ENCODE measurements around the gene RPS8.
"Not testable (repeated sequence)": the region's sequence is repeated elsewhere in the genome, so short reads cannot be mapped to it uniquely, and the experiment has no call there.

Gene RPS8

GRCh38 chr1:44775078-44775929 lies at the start of gene RPS8:
Gene RPS8, plus strand, starts transcription at chr1:44775540. Its CDS starts 57 bp downstream, at chr1:44775597.
- DNase-seq = peak; percentile 89

DNA sequence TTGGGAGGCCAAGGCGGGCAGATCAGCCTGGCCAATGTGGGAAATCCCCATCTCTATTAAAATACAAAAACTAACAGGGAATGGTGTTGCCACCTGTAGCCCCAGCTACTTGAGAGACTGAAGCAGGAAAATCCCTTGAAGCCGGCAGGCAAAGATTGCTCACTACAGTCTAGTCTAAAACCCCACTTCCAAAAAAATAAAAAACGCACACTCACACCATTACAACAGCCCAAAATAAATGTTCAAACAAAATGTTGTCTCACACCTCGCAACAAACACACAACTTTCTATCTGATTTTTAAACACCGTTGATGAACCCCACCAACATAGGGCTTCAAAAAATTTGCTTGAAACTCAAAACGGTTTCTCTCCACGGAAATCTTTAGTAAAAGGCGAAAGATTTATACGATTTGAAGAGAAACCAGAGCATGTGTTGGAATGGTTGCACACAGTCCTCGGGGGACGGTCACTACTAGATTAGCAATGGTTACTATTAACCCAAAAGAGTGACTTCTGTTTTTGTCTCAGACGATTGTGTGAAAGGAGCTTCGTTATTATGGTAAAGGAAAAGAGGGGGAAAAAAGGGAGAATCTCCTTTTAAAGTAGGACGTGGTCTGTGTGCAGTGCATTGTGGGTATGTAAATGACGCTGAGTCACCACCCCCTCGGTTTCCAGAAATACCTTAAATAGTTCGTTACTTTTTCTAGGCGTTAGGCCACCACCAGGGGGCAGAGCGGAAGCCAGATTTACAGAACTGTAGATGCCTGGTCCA lies 44.4 kb upstream of the RPS8 start, which contains the start of gene RNU5D-1:
TSS of gene RNU5D-1 (minus strand) at position 430 of the 772 bp plus-strand sequence.
- DNase-seq = peak; percentile 91

DNA sequence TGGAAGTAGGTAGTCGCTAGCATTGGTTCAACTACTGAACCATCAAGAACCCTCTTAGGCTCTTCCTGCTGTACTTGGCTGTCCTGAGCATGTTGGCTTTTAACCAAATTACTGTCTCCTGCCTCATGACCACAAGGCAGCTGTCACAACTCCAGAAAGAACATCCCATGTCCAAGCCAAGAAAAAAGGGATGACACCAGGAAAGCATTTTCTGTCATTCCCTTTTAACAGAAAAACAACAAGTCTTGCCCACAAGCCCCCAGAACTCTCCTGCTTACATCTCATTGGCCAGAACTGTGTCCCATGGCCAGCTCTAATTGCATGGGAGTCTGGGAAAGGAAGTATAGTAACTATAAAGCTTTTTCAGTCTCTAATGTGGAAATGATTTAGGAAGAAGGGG lies 42.0 kb upstream of the RPS8 start:
- DNase-seq = no peak

GRCh38 chr1:44733784-44734183 lies 41.6 kb upstream of the RPS8 start:
- DNase-seq = no peak

- no peak for DNase-seq
Observed at GRCh38 chr1:44735992-44736391, 39.3 kb upstream of the RPS8 start.

- not testable (repeated sequence) for DNase-seq
Observed at GRCh38 chr1:44738953-44739306, 36.4 kb upstream of the RPS8 start.

GRCh38 chr1:44739307-44740178 lies 35.8 kb upstream of the RPS8 start, which contains the start of gene KIF2C:
Gene KIF2C, plus strand, starts transcription at chr1:44739837. Its CDS starts 96 bp downstream, at chr1:44739933.
- peak; percentile 96 for DNase-seq

GRCh38 chr1:44740179-44740617 lies 35.1 kb upstream of the RPS8 start:
- no peak for DNase-seq

DNA sequence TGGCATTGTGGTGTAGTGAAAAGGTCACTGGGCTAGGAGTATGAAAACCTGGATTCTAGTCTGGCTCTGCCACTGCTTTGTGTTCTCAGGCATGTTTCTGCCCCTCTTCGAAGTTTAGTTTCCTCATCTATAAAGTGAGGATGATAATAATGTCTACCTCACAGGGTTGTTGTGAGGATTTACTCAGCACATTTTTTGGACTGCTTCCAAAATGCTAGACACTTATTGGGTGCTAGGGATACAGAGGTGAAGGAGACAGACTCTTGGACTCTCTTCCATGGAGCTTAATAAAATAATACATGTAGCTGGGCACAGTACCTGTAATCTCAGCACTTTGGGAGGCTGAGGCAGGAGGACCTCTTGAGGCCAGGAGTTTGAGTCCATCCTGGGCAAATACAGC lies 32.1 kb upstream of the RPS8 start:
- no peak for DNase-seq

DNA sequence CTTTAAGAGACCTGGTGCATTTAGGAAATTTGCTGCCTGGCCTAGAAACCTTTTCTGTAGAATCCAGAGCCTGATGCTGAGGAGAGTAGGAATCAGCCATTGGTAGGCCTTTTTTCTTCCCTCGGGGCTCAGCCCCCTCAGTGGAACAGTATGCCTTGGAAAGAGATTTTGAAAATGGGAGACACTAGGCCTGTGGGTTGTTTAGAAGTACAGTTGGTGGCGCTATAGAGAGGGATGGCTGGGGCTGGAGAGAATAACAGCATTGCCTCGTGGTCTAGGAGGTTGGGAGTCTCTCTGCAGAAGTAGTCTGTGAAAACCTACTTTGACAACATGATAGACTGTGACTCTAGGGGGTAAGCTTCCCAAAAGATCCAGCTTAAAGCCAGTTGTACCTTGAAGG lies 27.5 kb upstream of the RPS8 start:
- no peak for DNase-seq

DNA sequence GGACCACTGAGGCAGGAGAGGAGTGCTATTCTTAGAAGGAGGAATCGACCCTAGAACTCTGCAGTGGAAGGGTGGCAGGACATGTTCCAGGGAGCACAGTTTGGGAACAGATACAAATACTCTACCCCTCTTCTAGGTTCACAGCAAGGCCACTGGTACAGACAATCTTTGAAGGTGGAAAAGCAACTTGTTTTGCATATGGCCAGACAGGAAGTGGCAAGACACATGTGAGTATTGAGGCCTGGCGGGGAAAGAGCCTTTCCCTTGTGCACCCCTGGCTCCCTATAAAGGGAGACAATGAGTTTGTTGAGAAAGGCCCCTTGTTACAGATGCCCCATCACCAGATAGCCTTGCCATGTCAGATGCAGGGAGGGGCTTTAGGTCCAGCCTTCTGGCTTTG lies 17.9 kb upstream of the RPS8 start:
- no peak for DNase-seq

- no peak for DNase-seq
Observed at GRCh38 chr1:44759077-44759476, 16.3 kb upstream of the RPS8 start.

DNA sequence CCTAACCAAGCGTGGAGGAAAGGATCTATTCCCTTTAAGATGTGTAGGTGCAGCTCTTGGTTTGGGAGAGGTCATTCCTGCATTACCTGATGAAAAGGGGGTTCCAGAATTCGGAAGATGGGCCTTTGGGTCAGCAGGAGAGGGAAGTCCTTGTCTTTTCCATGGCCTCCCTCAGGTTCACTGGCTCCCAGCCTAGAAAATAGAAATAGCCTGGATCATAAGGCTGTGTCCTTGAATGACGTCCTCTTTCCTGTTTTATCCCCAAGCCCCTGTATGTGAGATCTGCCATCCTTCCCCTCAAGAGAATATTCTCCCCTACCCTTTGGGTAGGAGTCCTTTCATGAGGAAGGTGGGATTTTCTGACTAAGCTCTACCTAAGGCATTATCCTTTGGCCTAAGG lies 14.5 kb upstream of the RPS8 start:
- DNase-seq = no peak

- DNase-seq = not testable (repeated sequence)
Observed at GRCh38 chr1:44766421-44766820, 8.9 kb upstream of the RPS8 start.

- DNase-seq = peak; percentile 52
Observed at GRCh38 chr1:44775930-44776729, 790 bp downstream of the RPS8 start.

GRCh38 chr1:44776730-44777068 lies 1.4 kb downstream of the RPS8 start:
- DNase-seq = no peak

- DNase-seq = no peak
Observed at GRCh38 chr1:44777547-44777946, 2.2 kb downstream of the RPS8 start.

- no peak for DNase-seq
Observed at GRCh38 chr1:44777969-44778635, 2.8 kb downstream of the RPS8 start.

DNA sequence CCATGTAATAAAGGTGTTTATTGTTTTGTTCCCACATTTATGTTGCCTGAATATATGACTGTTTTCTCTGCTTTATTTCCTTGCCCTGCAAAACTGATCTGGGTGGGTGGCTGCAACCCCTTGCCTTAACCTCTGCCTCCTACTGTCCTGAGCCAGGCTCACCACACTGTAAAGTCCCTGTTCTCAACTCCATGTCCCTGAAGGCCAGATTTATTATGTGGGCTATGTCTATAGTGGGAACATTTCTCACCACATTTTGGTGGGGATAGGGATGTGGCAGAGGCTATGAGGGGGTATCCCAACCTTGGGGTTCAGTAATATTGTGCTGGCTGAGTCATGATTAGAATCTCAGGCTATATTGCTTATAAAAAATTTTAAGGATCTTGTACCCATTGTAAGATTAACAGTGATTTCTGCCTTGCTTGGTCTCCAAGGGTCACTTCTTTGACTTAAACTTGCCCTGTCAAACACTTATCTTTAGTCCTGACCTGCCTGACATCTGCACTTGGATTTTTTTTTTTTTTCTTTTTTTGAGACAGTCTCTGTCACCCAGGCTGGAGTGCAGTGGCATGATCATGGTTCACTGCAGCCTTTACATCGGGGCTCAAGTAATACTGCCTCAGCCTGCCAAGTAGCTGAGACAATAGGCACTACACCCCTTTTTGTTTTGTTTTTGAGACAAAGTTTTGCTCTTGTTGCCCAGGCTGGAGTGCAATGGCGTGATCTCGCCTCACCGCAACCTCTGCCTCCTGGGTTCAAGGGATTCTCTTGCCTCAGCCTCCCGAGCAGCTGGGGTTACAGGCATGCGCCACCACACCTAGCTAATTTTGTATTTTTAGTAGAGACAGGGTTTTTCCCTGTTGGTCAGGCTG lies 3.6 kb downstream of the RPS8 start:
- no peak for DNase-seq

DNA sequence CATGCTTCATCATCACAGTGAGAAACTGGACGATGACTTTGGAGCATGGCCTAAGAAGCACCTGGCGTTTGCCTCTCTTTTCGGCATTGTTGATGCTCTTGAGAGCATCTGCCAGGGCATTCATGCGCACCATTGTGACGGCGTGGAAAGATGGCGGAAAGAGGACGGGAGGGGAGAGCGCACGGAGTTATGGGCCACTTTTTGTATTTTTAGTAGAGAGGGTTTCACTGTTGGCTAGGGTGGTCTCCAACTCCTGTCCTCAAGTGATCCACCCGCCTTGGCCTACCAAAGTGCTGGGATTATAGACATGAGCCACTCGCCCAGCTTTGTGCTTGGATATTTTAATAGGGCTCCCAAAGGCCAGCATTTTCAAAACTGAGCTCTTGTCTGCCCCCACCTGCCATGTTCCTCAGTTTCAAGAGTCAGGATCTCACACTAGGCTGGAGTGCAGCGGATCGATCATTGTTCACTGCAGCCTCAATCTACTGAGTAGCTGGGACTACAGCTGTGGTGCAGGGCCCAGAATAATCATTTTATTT lies 5.3 kb downstream of the RPS8 start:
- DNase-seq = no peak
